Natural killer cell (primary cell): Measurements from ENCODE around the gene OIP5. TPM values are rescaled to one million over a fixed set of nuclear protein-coding genes. Genes with fewer than 3 reads are reported as not detected.
"Not testable (repeated sequence)": the region's sequence is repeated elsewhere in the genome, so short reads cannot be mapped to it uniquely, and the experiment has no call there.

ENCODE experiments used
- ATAC-seq, 3 donors: fragments of 150-1000 bp in 2 of 3; fragments of 200-7000 bp in 1 of 3; cut with Tn5 transposase; 1 replicate in 1 of 3; 2 replicates in 2 of 3; pipeline ENCODE4 v1.10.0; 2021; ENCODE audit warnings: mild to moderate bottlenecking in 2 of 3, moderate library complexity in 2 of 3
- DNase-seq, 2 donors: peaks; one replicate each; pipeline versions ENCODE4 v3.0.0 to v3.0.0-alpha.2; 2013 to 2021; ENCODE audit warnings: mixed read lengths in 1 of 2
- H3K27ac ChIP-seq: one replicate; pipeline ENCODE4 v1.5.1; 2013; ENCODE audit warnings: mild to moderate bottlenecking, low read length
- H3K27me3 ChIP-seq: one replicate; pipeline ENCODE4 v1.6.1; 2013; ENCODE audit warnings: low read length; ENCODE audit not compliant: control insufficient read depth, insufficient read depth
- H3K36me3 ChIP-seq: one replicate; pipeline ENCODE4 v1.6.1; 2013; ENCODE audit warnings: low read length; ENCODE audit not compliant: control insufficient read depth, insufficient read depth
- H3K4me1 ChIP-seq: one replicate; pipeline ENCODE4 v1.6.1; 2013; ENCODE audit warnings: low read length; ENCODE audit not compliant: control insufficient read depth, insufficient read depth
- H3K4me3 ChIP-seq: one replicate; pipeline ENCODE4 v1.5.1; 2013; ENCODE audit warnings: low read length
- H3K9me3 ChIP-seq: one replicate; pipeline ENCODE4 v1.6.1; 2013; ENCODE audit warnings: low read length; ENCODE audit not compliant: control insufficient read depth, insufficient read depth
- H3K27ac Mint-ChIP-seq, 2 donors: one replicate each; pipeline ENCODE4 v1.8.0; 2022; ENCODE audit warnings: mild to moderate bottlenecking in 2 of 2, mixed read lengths in 2 of 2, moderate library complexity in 1 of 2
- H3K27me3 Mint-ChIP-seq, 2 donors: one replicate each; pipeline ENCODE4 v1.8.0; 2022; ENCODE audit warnings: low read depth in 2 of 2, mixed read lengths in 2 of 2
- H3K36me3 Mint-ChIP-seq: one replicate; pipeline ENCODE4 v1.8.0; 2022; ENCODE audit warnings: mixed read lengths
- H3K4me1 Mint-ChIP-seq, 2 donors: one replicate each; pipeline ENCODE4 v1.8.0; 2022; ENCODE audit warnings: mixed read lengths in 2 of 2
- H3K4me3 Mint-ChIP-seq: one replicate; pipeline ENCODE4 v1.8.0; 2022; ENCODE audit warnings: mild to moderate bottlenecking, moderate library complexity, mixed read lengths
- H3K9me3 Mint-ChIP-seq, 2 donors: one replicate each; pipeline ENCODE4 v1.8.0; 2022; ENCODE audit warnings: mixed read lengths in 2 of 2
- CTCF ChIP-seq: fragments of 200-600 bp; IDR thresholded peaks from one replicate; pipeline ENCODE4 v1.8.0; 2022; ENCODE audit warnings: antibody characterized with exemption
- WGBS: methylation state at CpG from one replicate; pipeline ENCODE4 v1.1.7; 2013; ENCODE audit warnings: missing lambda C conversion rate; ENCODE audit not compliant: insufficient coverage; 5-methylcytosine and 5-hydroxymethylcytosine counted together
- intact Hi-C: fragments of 100-400 bp; cut with micrococcal nuclease; formaldehyde crosslinking; loops from one replicate; pipeline ENCODE4 v1.14.2; 2022
- total RNA-seq, 4 donors: library from RNA; stranded (reverse); fragments of 120-200 nt in 1 of 4; gene quantifications; one replicate each; pipeline versions ENCODE4 v1.2.3 to v1.2.4, GENCODE V29; 2013 to 2022

OIP5 gene
- total RNA-seq, 3 donors from 2014 or later (not counting 1 experiment from before 2014, with no cell fraction given): 0.29 to 0.64 TPM; not detected in 1

- intact Hi-C loops: no loop called here
Observed at GRCh38 chr15:41301587-41301986, 30.8 kb downstream of the OIP5 start.

GRCh38 chr15:41301139-41301538 is 31.3 kb downstream of the OIP5 start:
- ATAC-seq, H3K27me3 Mint-ChIP-seq, H3K4me3 Mint-ChIP-seq, H3K27me3 ChIP-seq, DNase-seq, H3K4me1 Mint-ChIP-seq, H3K36me3 Mint-ChIP-seq, intact Hi-C loops, H3K9me3 ChIP-seq, H3K4me1 ChIP-seq, H3K4me3 ChIP-seq, H3K27ac ChIP-seq, H3K9me3 Mint-ChIP-seq: not testable (repeated sequence)
- H3K27ac Mint-ChIP-seq: peak overlapping the region; percentile 41 to 60
- peaks cover 15% of the 10 kb centered on the region for H3K36me3 ChIP-seq
- WGBS: 92% methylated on average over 2 of the region's 2 CpGs

More at GRCh38 chr15:41301587-41301986, 30.8 kb downstream of the OIP5 start:
- Mint-ChIP-seq H3K4me1 (peaks cover 0 to 5% of the 10 kb centered on the region in 2 donors), H3K4me3 (no peak overlapping the region), H3K27me3 (no peaks in the 10 kb centered on the region), H3K27ac (peak overlapping the region; percentile 41 to 60), H3K36me3 (peaks cover 6% of the 10 kb centered on the region), H3K9me3 (no peaks in the 10 kb centered on the region)
- H3K4me1 ChIP-seq: no peaks in the 10 kb centered on the region
- no peaks in the 10 kb centered on the region for H3K9me3 ChIP-seq
- peaks cover 15% of the 10 kb centered on the region for H3K36me3 ChIP-seq
- DNase-seq (no peak), ATAC-seq (no peak)
- TF ChIP-seq CTCF: no peak
- no peak overlapping the region for H3K4me3 ChIP-seq
- H3K27ac ChIP-seq: no peak overlapping the region
- no peaks in the 10 kb centered on the region for H3K27me3 ChIP-seq
- whole genome bisulfite sequencing: 100% methylated on average over 1 of the region's 1 CpG

- H3K27ac Mint-ChIP-seq: no peak overlapping the region
- Histone ChIP-seq H3K4me1 (peaks cover 10% of the 10 kb centered on the region), H3K27ac (no peak overlapping the region), H3K27me3 (no peaks in the 10 kb centered on the region), H3K4me3 (no peak overlapping the region), H3K36me3 (peaks cover 16% of the 10 kb centered on the region), H3K9me3 (no peaks in the 10 kb centered on the region)
- no peak for DNase-seq
- no peak for TF ChIP-seq CTCF
- H3K27me3 Mint-ChIP-seq: no peaks in the 10 kb centered on the region
- no peak for ATAC-seq
- WGBS: no CpG with 5 or more reads among the region's 1 CpG
- no peak overlapping the region for H3K4me3 Mint-ChIP-seq
- intact Hi-C loops: no loop called here
- H3K36me3 Mint-ChIP-seq: no peaks in the 10 kb centered on the region
- H3K4me1 Mint-ChIP-seq: peaks cover 8 to 12% of the 10 kb centered on the region in 2 donors
- no peaks in the 10 kb centered on the region for H3K9me3 Mint-ChIP-seq
Observed at GRCh38 chr15:41292521-41292920, 39.9 kb downstream of the OIP5 start.

- Histone ChIP-seq H3K4me3 (no peak overlapping the region), H3K27ac (peak overlapping the region; percentile 54), H3K9me3 (no peaks in the 10 kb centered on the region), H3K36me3 (peaks cover 27% of the 10 kb centered on the region), H3K4me1 (peaks cover 14% of the 10 kb centered on the region), H3K27me3 (no peaks in the 10 kb centered on the region)
- Mint-ChIP-seq H3K4me1 (peaks cover 8 to 18% of the 10 kb centered on the region in 2 donors), H3K27me3 (no peaks in the 10 kb centered on the region), H3K4me3 (no peak overlapping the region), H3K36me3 (no peaks in the 10 kb centered on the region), H3K27ac (peak overlapping the region; percentile 24 to 53), H3K9me3 (no peaks in the 10 kb centered on the region)
- no peak for TF ChIP-seq CTCF
- ATAC-seq (peak; percentile 47 to 63 (median 47)), DNase-seq (peak in 1 of 2 donors; percentile 11)
- 56% methylated on average over 7 of the region's 9 CpGs for WGBS
- intact Hi-C loops: no loop called here
Observed at GRCh38 chr15:41291065-41291631, 41.2 kb downstream of the OIP5 start.
